HepG2 (cell line): ENCODE data around the gene ZFYVE27. TPM values are rescaled to one million over a fixed set of nuclear protein-coding genes. Genes with fewer than 3 reads are reported as not detected.

Experiments
- ATAC-seq: fragments of 200-7000 bp; cut with Tn5 transposase; 3 replicates; pipeline ENCODE4 v1.9.1; 2020; ENCODE audit warnings: mild to moderate bottlenecking, moderate library complexity
- BruUV-seq: library from RNA; stranded (reverse); fragments of 400-500 nt; replicated peaks from 2 replicates; lab custom pipeline; 2021; lab: Mats Ljungman, UMichigan
- CTCF ChIA-PET: fragments of 300-600 bp; formaldehyde crosslinking; extraction: SDS; loops from one replicate; lab custom pipeline; 2021; ENCODE audit warnings: low total read pairs, inconsistent platforms, low intra/inter-chr PET ratio; lab: Yijun Ruan, JAX
- POLR2A ChIA-PET: fragments of 350-600 bp; sonication (Branson Sonifier 250); formaldehyde crosslinking; loops from one replicate; lab custom pipeline; 2020; ENCODE audit warnings: antibody characterized with exemption, inconsistent platforms; lab: Yijun Ruan, JAX
- DNase-seq: peaks from one replicate; pipeline ENCODE4 v3.0.0-alpha.2; 2015; ENCODE audit warnings: low spot score
- FAIRE-seq: peaks from 3 replicates; lab custom pipeline; 2011; peaks lifted over from hg19 to GRCh38; lab: Jason Lieb, UNC
- H2AFZ ChIP-seq: one replicate; pipeline ENCODE4 v1.6.1; 2011; ENCODE audit warnings: low read length, inconsistent platforms
- H3K27ac ChIP-seq: fragments of 300-600 bp; 3 replicates; pipeline ENCODE4 v1.8.0; 2011; ENCODE audit warnings: mixed run types, mild to moderate bottlenecking, mixed read lengths, low read length, inconsistent platforms; ENCODE audit not compliant: insufficient read depth; ENCODE audit errors: extremely low read length
- H3K27me3 ChIP-seq, 2 experiments: fragments of 200-600 bp in 1 of 2; 2 replicates in 1 of 2; 3 replicates in 1 of 2; pipeline versions ENCODE4 v1.6.0 to v1.8.0; 2011; ENCODE audit warnings: low read length in 2 of 2, mild to moderate bottlenecking in 2 of 2, moderate library complexity in 2 of 2, inconsistent platforms in 1 of 2; ENCODE audit not compliant: insufficient read depth in 2 of 2, control insufficient read depth in 1 of 2
- H3K36me3 ChIP-seq, 2 experiments: fragments of 200-600 bp in 1 of 2; replicated peaks in 1 of 2; 2 replicates in 1 of 2; 3 replicates in 1 of 2; pipeline versions ENCODE4 v1.5.1 to v1.8.0; 2011; ENCODE audit warnings: low read length in 2 of 2, inconsistent platforms in 1 of 2; ENCODE audit not compliant: insufficient read depth in 2 of 2, control insufficient read depth in 1 of 2
- H3K4me1 ChIP-seq: 2 replicates; pipeline ENCODE4 v1.5.1; 2012; ENCODE audit warnings: low read length, inconsistent platforms; ENCODE audit not compliant: insufficient read depth
- H3K4me2 ChIP-seq: 2 replicates; pipeline ENCODE4 v1.6.0; 2011; ENCODE audit warnings: low read depth, low read length, inconsistent platforms
- H3K4me3 ChIP-seq, 3 experiments: fragments of 200-600 bp in 1 of 3; sonication (generic), shearing (Covaris generic) in 1 of 3; replicated peaks in 1 of 3; 2 replicates each; pipeline ENCODE4 v1.5.1; 2011 to 2016; ENCODE audit warnings: low read length in 3 of 3, inconsistent platforms in 2 of 3, low read depth in 2 of 3, mild to moderate bottlenecking in 2 of 3, control low read depth in 1 of 3, mixed read lengths in 1 of 3; ENCODE audit not compliant: insufficient read depth in 1 of 3
- H3K79me2 ChIP-seq: one replicate; pipeline ENCODE4 v1.6.1; 2011; ENCODE audit warnings: low read length, inconsistent platforms; ENCODE audit not compliant: insufficient read depth
- H3K9ac ChIP-seq: 2 replicates; pipeline ENCODE4 v1.6.0; 2011; ENCODE audit warnings: mild to moderate bottlenecking, low read depth, low read length, inconsistent platforms; ENCODE audit not compliant: insufficient read depth
- H3K9me3 ChIP-seq: 2 replicates; pipeline ENCODE4 v1.5.1; 2012; ENCODE audit warnings: mild to moderate bottlenecking, low read length
- H4K20me1 ChIP-seq: 2 replicates; pipeline ENCODE4 v1.6.0; 2011; ENCODE audit warnings: inconsistent platforms, mild to moderate bottlenecking, low read length, moderate library complexity; ENCODE audit not compliant: insufficient read depth
- ARNTL ChIP-seq: sonication (generic); formaldehyde crosslinking; IDR thresholded peaks from 2 replicates; pipeline ENCODE4 v1.4.0; 2020; ENCODE audit warnings: mild to moderate bottlenecking, missing genetic modification reagents
- CCDC6 ChIP-seq: sonication (generic); formaldehyde crosslinking; IDR thresholded peaks from 2 replicates; pipeline ENCODE4 v1.8.1; 2022; ENCODE audit warnings: mild to moderate bottlenecking, missing genetic modification reagents, moderate library complexity
- CTCF ChIP-seq: sonication (generic); formaldehyde crosslinking; IDR thresholded peaks from 2 replicates; pipeline ENCODE4 v1.5.0; 2020; ENCODE audit warnings: mild to moderate bottlenecking, missing genetic modification reagents, moderate library complexity
- GLI4 ChIP-seq: sonication (generic); formaldehyde crosslinking; IDR thresholded peaks from 2 replicates; pipeline ENCODE4 v1.5.1; 2020; ENCODE audit warnings: missing genetic modification reagents, mild to moderate bottlenecking, moderate library complexity, borderline replicate concordance
- HCFC1 ChIP-seq: fragments of 150-350 bp; IDR thresholded peaks from 2 replicates; pipeline ENCODE4 v1.6.1; 2014; ENCODE audit warnings: low read depth, low read length
- MTERF4 ChIP-seq: sonication (generic); formaldehyde crosslinking; IDR thresholded peaks from 2 replicates; pipeline ENCODE4 v1.8.0; 2023; ENCODE audit warnings: mild to moderate bottlenecking, missing genetic modification reagents
- RARA ChIP-seq: IDR thresholded peaks from 2 replicates; pipeline ENCODE4 v1.6.1; 2016; ENCODE audit warnings: missing genetic modification reagents, missing compliant biosample characterization
- SALL2 ChIP-seq: sonication (generic); formaldehyde crosslinking; IDR thresholded peaks from 2 replicates; pipeline ENCODE4 v1.8.1; 2023; ENCODE audit warnings: mild to moderate bottlenecking, missing genetic modification reagents, inconsistent platforms
- SRY ChIP-seq: sonication (generic); formaldehyde crosslinking; IDR thresholded peaks from 2 replicates; pipeline ENCODE4 v1.8.0; 2022; ENCODE audit warnings: mild to moderate bottlenecking, missing genetic modification reagents
- TBP ChIP-seq: sonication (generic); formaldehyde crosslinking; IDR thresholded peaks from 2 replicates; pipeline ENCODE4 v1.5.0; 2020; ENCODE audit warnings: missing genetic modification reagents
- ZNF256 ChIP-seq: sonication (generic); formaldehyde crosslinking; conservative IDR thresholded peaks from 2 replicates; pipeline ENCODE4 v1.4.0; 2020; ENCODE audit warnings: missing genetic modification reagents
- ZNF281 ChIP-seq: sonication (generic); formaldehyde crosslinking; IDR thresholded peaks from 2 replicates; pipeline ENCODE4 v1.4.0; 2020; ENCODE audit warnings: missing genetic modification reagents, borderline replicate concordance
- ZNF512 ChIP-seq: sonication (generic); formaldehyde crosslinking; IDR thresholded peaks from 2 replicates; pipeline ENCODE4 v1.4.0; 2020; ENCODE audit warnings: mild to moderate bottlenecking, missing genetic modification reagents
- ZNF513 ChIP-seq: sonication (generic); formaldehyde crosslinking; conservative IDR thresholded peaks from 2 replicates; pipeline ENCODE4 v1.5.0; 2020; ENCODE audit warnings: missing genetic modification reagents
- WGBS: methylation state at CpG from one replicate; pipeline ENCODE4 v1.1.6; 2017; ENCODE audit warnings: low lambda C conversion rate; 5-methylcytosine and 5-hydroxymethylcytosine counted together
- in situ Hi-C: cut with HindIII; loops from 2 replicates; pipeline ENCODE4 v1.10.0; 2017; ENCODE audit warnings: low pct_unique_long_range_greater_than_20kb; ENCODE audit not compliant: extremely low pct_ligation_motif_present
- intact Hi-C: fragments of 100-400 bp; cut with micrococcal nuclease; formaldehyde crosslinking; loops from one replicate; pipeline ENCODE4 v1.10.0; 2022; ENCODE audit not compliant: unreplicated experiment
- polyA plus RNA-seq, 8 experiments: library from polyadenylated mRNA; depleted of rRNA in 3 of 8; stranded (reverse) in 7 of 8; unstranded in 1 of 8; fragments of >200 nt; fragmentation: Illumina TruSeq in 4 of 8; extraction: Trizol in 4 of 8; gene quantifications; 2 replicates each; pipeline versions ENCODE4 v1.2.1 to v1.2.3, GENCODE V29; 2011 to 2016; ENCODE audit warnings: low read depth in 4 of 8, missing spikeins in 1 of 8, mixed read lengths in 1 of 8; ENCODE audit not compliant: insufficient read depth in 1 of 8
- total RNA-seq, 5 experiments: library from RNA; depleted of rRNA; stranded (reverse); fragments of >200 nt; fragmentation: Illumina TruSeq; extraction: Trizol; gene quantifications; 2 replicates each; pipeline ENCODE4 v1.2.3, GENCODE V29; 2016; ENCODE audit warnings: low read depth in 1 of 5

The ZFYVE27 gene
- total and polyA plus RNA-seq, 2 of the 13 experiments (the other 11 are each of a cell fraction or from before 2014, with no cell fraction given): 19.7 to 20.5 TPM

GRCh38 chr10:97763947-97764346, 27.0 kb downstream of the ZFYVE27 start:
- no peaks in the 10 kb centered on the region for H3K79me2 ChIP-seq
- no peaks in the 10 kb centered on the region for H3K9me3 ChIP-seq
- peak overlapping the region; percentile 28; the same call in 1 of the 2 replicates for H3K9ac ChIP-seq
- intact Hi-C loops (no loop called here), in situ Hi-C loops (no loop called here)
- DNase-seq (no peak), FAIRE-seq (no peak), ATAC-seq (no peak)
- BruUV-seq: no TSS peak
- H2AFZ ChIP-seq: no peak overlapping the region
- H3K4me1 ChIP-seq: peaks cover 48% of the 10 kb centered on the region
- ChIA-PET CTCF (no interaction called here), POLR2A (interaction anchor here (1.6 kb wide), 1 partner anchor 11 kb away, joined by 6 read pairs; no protein-coding TSS in a partner anchor)
- WGBS: 96% methylated on average over 3 of the region's 3 CpGs
- H3K36me3 ChIP-seq: peaks cover 6 to 22% of the 10 kb centered on the region in 2 experiments; a peak in 4 of 5 replicates
- H3K4me3 ChIP-seq: no peak overlapping the region
- TF ChIP-seq SALL2 (CRISPR knock-in tag): no peak
- TF ChIP-seq ZNF513 (CRISPR knock-in tag): no peak
- no peak for TF ChIP-seq SRY (CRISPR knock-in tag)
- no peak for TF ChIP-seq ZNF512 (CRISPR knock-in tag)
- TF ChIP-seq CTCF (CRISPR knock-in tag): no peak
- no peak for TF ChIP-seq TBP
- no peak for TF ChIP-seq ARNTL (CRISPR knock-in tag)
- no peak for TF ChIP-seq ZNF281
- no peak for TF ChIP-seq RARA (CRISPR knock-in tag)
- no peak for TF ChIP-seq CCDC6 (CRISPR knock-in tag)
- no peak for TF ChIP-seq MTERF4
- TF ChIP-seq GLI4 (CRISPR knock-in tag): no peak
- no peak for TF ChIP-seq HCFC1
- no peak for TF ChIP-seq ZNF256
- H3K4me2 ChIP-seq: peak overlapping the region; percentile 48
- H3K27ac ChIP-seq: no peak overlapping the region
- H4K20me1 ChIP-seq: no peaks in the 10 kb centered on the region
- peaks cover 0 to under 1% of the 10 kb centered on the region in 2 experiments; a peak in 1 of 5 replicates for H3K27me3 ChIP-seq
